Activated T-helper 1 cell treated with anti-CD3 and anti-CD28 coated beads, Interleukin-2, amount 50 U/mL, for 16 hours (primary cell): Measurements from ENCODE around the gene PCYOX1L.

Experiments
- DNase-seq, 2 donors: peaks; one replicate each; pipeline ENCODE4 v3.0.0-alpha.2; 2020; ENCODE audit warnings: low read depth in 1 of 2, low spot score in 1 of 2

Gene PCYOX1L

DNA sequence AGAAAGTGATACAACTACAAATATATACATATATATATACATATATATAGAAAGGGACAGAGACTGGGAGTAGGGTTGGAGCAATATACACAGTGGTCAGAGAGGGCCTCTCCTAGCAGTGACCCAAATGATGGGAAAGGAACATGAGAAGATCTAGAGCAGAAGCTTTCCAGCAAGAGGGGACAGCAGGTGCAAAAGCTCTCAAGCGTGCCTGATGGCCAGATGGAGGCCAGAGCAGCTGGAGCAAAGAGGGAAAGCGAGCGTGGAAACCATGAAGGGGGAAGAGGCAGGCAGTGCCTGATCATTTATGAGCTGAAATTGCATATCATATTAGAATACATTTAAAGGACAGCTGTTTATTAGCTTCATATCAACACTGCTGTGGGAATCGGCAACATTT is 20.1 kb upstream of the PCYOX1L start:
- no peak for DNase-seq

DNA sequence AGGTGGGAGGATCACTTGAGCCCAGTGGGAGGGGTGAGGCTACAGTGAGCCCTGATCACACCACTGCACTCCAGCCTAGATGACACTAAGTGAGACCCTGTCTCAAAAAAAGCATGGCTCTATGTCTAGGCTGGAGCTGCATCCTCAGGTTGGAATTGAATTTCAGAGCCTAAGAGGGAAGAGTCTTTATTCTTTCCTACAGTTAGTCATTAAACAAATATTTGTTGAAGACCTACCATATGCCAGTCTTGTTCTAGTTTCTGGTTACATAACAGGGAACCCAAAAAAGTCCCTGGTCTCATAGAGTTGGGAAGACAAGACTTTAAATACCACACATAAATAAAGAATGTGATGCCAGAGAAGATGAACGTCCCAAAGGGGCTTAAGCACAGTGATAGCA is 19.5 kb upstream of the PCYOX1L start:
- no peak for DNase-seq

DNA sequence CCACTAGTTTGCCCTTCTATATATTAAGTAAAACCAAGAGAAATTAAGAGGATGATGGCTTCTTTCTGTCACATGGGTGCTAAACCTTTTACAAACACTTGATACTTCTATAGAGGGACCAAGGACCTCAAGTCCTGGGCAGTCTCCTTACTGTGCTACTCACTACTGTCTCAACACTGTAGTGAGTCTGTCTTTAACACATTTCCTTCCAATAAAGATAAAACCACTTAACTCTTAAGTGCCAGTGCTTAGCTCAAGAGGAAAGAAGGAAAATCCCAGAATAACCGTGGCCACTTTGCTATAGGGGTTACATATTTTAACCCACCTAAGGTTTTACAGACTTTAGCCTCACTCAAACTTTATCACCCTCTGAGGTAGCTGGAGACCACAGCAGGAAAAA is 16.9 kb upstream of the PCYOX1L start:
- no peak for DNase-seq

GRCh38 chr5:149341876-149342275 is 16.0 kb upstream of the PCYOX1L start:
- no peak for DNase-seq

DNA sequence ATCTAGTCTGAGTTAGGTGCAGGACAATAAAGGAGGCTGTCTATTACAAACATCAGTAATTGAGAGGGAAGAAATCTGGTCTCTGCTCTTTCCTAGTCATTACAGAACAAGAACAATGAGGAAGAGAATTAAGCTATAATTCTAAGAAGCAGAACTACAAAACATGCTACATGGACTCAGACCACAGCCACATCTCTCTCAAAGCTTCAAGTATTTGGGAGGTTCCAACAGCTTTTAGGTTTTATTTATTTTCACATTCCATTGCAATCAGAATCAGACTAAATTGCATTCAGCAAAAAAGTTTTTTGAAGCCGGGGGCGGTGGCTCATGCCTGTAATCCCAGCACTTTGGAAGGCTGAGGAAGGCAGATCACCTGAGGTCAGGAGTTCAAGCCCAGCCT is 13.7 kb upstream of the PCYOX1L start:
- no peak for DNase-seq

GRCh38 chr5:149345147-149345891 is 12.5 kb upstream of the PCYOX1L start, which contains the start of gene GRPEL2:
Gene GRPEL2 (plus strand): TSS chr5:149345499. CDS start chr5:149345540, 41 bp downstream.
- peak; percentile 77 to 85 for DNase-seq

DNA sequence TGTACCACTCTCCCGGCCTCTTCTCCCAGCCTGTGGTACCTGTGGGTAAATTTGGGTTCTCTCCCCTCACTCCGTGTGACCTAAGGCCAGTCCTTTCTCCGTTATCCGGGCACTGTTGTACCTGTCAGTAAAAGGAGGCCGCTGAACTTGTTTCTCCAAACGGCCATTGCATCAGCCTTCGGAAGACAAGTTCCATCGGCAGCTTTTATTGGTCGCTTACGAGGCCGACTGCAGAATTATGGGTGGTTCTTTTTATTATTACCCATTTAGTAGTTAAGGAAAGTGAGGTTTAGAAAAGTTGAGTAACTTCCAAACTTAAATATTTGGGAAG is 12.0 kb upstream of the PCYOX1L start:
- DNase-seq, result no peak

GRCh38 chr5:149348518-149348917 is 9.3 kb upstream of the PCYOX1L start:
- DNase-seq, result no peak

- DNase-seq, result no peak
Measured at GRCh38 chr5:149349382-149349781, 8.5 kb upstream of the PCYOX1L start.

- no peak for DNase-seq
Measured at GRCh38 chr5:149352169-149352568, 5.7 kb upstream of the PCYOX1L start.

GRCh38 chr5:149353911-149354310 is 3.9 kb upstream of the PCYOX1L start:
- no peak for DNase-seq

DNA sequence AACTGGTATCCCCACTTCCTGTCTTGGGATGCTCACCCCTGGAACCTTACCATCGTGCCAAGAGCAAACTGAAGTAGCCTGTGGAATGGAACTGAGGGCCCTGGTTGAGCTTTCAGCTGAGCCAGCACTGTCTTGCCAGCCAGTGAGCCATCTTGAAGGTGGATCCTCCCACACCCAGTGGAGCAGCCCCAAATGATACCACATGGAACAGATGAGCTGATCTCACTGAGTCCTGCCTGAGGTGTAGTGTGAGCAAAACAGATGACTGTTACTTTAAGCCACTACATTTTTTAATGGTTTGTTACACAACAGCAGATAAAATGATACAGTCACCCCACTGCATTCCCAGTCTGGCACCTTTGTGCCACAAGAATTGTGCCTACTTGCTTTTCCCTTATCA is 2.2 kb upstream of the PCYOX1L start:
- no peak for DNase-seq

- no peak for DNase-seq
Measured at GRCh38 chr5:149356391-149356790, 1.5 kb upstream of the PCYOX1L start.

GRCh38 chr5:149358294-149358651 is 427 bp downstream of the PCYOX1L start:
- DNase-seq, result peak in 1 of 2 donors; percentile 11

- no peak for DNase-seq
Measured at GRCh38 chr5:149358868-149359495, 1.1 kb downstream of the PCYOX1L start.

DNA sequence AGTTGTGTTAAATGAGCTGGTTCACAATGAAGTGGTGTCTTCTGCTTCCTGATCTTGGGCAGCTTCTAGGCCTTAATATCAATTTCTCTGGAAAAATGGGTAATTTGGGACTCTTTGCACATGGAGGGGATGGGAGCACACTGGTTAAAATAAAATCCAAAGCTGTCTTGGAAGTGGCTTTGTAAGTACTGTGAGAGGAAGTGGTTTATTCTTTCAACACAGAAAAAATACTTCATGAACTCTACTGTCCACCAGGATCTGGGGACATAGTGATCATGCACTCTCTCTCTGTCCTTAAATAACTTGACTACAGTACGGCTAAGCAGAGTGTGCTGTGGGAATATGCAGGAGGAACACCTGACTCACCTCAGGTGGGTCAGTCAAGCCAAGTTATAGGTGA is 2.4 kb downstream of the PCYOX1L start:
- DNase-seq, result no peak

- no peak for DNase-seq
Measured at GRCh38 chr5:149362541-149362940, 4.7 kb downstream of the PCYOX1L start.

DNA sequence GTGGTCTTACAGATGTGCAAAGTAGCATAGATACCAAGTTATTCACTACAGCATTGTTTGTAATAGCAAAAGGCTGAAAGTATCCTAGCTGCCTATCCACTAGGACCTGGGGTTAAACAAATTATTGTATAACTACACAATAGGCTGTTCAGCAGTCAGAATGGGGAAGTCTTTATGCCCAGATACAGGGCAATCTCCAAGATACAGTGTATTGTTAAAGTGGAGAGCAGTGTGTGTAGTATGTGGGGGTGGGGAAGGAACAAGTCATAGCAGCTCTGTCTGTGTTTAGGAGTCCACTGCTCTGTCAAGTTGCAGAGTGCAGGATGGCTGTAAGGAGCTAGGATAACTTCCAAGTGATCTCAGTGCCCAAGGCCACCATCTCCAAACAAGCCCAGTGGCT is 5.5 kb downstream of the PCYOX1L start:
- DNase-seq, result no peak

GRCh38 chr5:149363936-149364335 is 6.1 kb downstream of the PCYOX1L start:
- no peak for DNase-seq

DNA sequence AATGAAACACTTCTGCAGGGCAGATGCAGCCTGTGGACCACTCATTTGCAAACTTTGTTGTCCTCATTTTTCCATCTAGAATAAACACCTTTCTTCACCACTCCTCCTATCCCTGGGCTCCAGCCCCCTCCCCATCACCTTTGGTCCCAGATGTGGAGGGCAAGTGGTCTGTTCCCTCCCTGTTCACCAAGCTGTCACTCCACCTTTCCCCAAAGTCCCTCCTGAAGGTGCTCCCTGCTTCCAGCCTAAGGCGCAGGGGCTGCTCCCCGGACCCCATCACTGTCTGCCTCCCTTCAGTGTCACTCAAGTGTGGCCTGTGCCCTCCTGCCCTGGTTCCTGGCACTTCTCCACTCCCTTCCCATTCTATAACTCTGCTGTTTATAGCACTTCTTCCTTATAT is 6.9 kb downstream of the PCYOX1L start:
- DNase-seq, result no peak

- DNase-seq, result no peak
Measured at GRCh38 chr5:149365418-149365817, 7.6 kb downstream of the PCYOX1L start.

DNA sequence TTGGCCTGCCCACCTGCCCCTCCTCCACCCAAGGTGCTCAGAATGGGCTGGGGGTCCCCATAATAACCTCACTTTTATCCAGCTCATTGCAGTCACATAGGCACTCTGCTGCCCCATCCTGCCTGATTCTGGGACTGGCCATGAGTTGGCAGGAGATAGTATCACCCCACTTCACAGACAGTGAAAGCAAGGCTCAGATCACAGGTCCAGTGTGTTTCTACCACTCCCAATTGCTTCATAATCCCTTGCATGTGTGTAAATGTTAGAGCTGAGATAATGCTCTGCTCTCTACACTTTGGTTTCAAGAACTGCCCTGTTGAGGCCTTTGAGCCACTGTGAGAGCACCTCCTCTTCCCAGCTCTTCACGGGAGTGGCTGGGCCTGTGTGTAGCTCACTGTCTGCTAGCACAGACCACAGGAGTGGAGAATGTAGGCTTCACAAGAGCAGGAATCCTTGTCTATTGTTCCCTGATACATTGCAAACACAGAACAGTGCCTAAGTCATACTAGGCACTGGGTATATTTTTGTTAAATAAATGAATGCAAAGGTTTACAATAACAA is 8.4 kb downstream of the PCYOX1L start:
- DNase-seq, result no peak
